ENCODE measurements around the gene MARCHF2.

DNA sequence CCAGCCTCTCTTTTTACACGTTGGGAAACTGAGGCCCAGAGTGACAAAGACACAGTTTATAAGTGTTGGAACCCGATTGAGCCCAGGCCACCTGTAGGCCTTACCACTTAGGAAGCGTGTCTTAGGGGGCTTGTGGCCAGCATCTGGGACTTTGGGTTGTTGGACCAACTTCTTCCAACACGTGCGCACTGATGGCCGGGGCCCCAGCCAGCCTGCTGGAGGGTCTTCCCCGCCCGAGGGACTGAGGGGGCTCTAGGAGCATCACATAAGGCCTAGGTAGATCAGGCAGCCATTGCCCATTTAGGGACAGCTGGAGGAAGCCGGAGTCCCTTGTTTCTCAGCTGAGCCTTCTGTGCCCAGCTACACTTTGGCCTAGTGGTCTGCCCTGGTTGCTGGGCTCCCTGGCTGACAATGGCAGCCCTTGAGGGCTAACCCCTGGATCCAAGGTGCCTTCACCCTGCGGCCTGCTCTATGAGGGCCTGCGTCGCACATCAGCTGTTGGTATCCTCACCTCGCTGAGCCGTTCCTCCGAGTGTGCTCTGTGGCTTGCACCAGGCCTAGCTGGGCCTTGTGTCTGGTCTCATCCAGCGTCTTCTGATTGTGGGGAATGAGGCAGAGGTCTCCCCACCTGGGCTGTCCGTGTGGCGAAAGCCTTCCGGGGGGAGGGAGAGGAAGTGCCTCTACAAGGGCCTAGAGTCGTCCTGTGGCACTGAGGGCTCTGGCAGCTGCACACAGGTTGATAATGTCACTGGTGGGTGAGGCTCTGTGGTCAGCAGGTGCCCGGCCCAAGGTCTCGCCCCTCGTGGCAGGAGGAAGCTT is 21.7 kb upstream of the MARCHF2 start:
- no peak for TF ChIP-seq CTCF (IDR thresholded peaks at IDR 0.05; ENCODE audit: low read depth, low read length)
- TF ChIP-seq MYC (IDR thresholded peaks at IDR 0.05; ENCODE audit: low read depth, low read length) = no peak
- no peak for TF ChIP-seq POLR2A (IDR thresholded peaks at IDR 0.05; ENCODE audit: extremely low read depth, insufficient read length)
- TF ChIP-seq MAX (IDR thresholded peaks at IDR 0.05; ENCODE audit: low read depth, low read length) = no peak

Data from NB4 (cell line).